Fibroblast of pulmonary artery (primary cell): ENCODE results near the gene PLLP.

Experiments
- DNase-seq: peaks from one replicate; pipeline ENCODE4 v3.0.0-alpha.2; 2010; ENCODE audit warnings: low read depth
- H3K4me3 ChIP-seq: replicated peaks from 2 replicates; pipeline ENCODE4 v1.5.1; 2011; ENCODE audit warnings: low read depth, mild to moderate bottlenecking, control low read depth, low read length, moderate library complexity
- CTCF ChIP-seq: IDR thresholded peaks from 2 replicates; pipeline ENCODE4 v1.5.1; 2011; ENCODE audit warnings: mild to moderate bottlenecking, control low read depth, low read length, inconsistent platforms; ENCODE audit errors: missing control alignments

PLLP gene

GRCh38 chr16:57224651-57225335, 59.7 kb downstream of the PLLP start:
- H3K4me3 ChIP-seq: no peak overlapping the region
- TF ChIP-seq CTCF: no peak
- DNase-seq: no peak

GRCh38 chr16:57223057-57223456, 61.4 kb downstream of the PLLP start:
- no peak overlapping the region for H3K4me3 ChIP-seq
- TF ChIP-seq CTCF: no peak
- DNase-seq: no peak

- H3K4me3 ChIP-seq: no peak overlapping the region
- TF ChIP-seq CTCF: no peak
- no peak for DNase-seq
Observed at GRCh38 chr16:57216968-57217367, 67.5 kb downstream of the PLLP start.

- no peak for DNase-seq
- no peak overlapping the region for H3K4me3 ChIP-seq
- TF ChIP-seq CTCF: no peak
Observed at GRCh38 chr16:57213462-57213861, 71.0 kb downstream of the PLLP start.

- H3K4me3 ChIP-seq: no peak overlapping the region
- DNase-seq: no peak
- TF ChIP-seq CTCF: no peak
Observed at GRCh38 chr16:57209780-57210179, 74.7 kb downstream of the PLLP start.

GRCh38 chr16:57208926-57209325, 75.5 kb downstream of the PLLP start:
- DNase-seq: no peak
- TF ChIP-seq CTCF: no peak
- no peak overlapping the region for H3K4me3 ChIP-seq
